Activated CD8-positive, alpha-beta memory T cell treated with anti-CD3 and anti-CD28 coated beads for 24 hours (primary cell): Measurements from ENCODE around the gene NHSL2.

Source experiments
- DNase-seq: peaks from one replicate; pipeline ENCODE4 v3.0.0-alpha.2; 2020

The NHSL2 gene

DNA sequence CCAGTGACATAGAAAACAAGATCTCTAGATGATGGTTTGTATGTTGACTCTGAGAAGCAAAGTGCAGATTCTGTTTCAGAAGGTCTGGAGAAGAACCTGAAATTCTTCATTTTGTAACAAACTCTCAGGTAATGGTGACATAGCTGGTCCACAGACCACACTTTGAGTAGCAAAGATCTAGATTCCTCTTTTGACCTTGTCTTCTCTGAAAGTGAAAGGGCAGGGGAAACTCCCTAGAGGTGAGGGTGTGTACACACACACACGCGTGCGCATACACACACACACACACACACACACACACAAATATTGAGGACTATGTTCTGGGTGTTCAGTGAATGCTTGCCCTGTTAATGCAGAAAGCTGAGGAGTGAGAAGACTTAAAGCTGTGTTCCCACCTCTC, 110.1 kb downstream of the NHSL2 start:
- DNase-seq = peak; percentile 49

DNA sequence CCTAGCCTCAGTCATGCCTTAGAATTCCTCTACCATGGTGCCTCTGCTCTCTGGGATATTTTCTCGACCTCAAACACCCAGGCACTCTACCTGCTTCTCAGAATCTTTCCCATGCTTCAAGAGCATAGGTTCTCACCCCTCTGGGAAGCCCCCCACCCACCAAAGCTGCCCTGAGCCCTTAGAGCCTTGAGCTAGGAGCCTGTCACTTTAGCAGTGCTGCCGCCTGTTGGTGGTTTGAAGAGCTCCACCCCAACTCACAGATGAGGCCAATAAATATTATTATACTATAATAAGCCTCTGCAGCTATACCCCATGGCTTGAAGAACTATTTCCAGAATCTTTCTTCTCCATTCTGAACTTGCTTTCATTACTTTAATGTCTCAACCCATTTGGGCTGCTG, 111.3 kb downstream of the NHSL2 start:
- DNase-seq = peak; percentile 58

DNA sequence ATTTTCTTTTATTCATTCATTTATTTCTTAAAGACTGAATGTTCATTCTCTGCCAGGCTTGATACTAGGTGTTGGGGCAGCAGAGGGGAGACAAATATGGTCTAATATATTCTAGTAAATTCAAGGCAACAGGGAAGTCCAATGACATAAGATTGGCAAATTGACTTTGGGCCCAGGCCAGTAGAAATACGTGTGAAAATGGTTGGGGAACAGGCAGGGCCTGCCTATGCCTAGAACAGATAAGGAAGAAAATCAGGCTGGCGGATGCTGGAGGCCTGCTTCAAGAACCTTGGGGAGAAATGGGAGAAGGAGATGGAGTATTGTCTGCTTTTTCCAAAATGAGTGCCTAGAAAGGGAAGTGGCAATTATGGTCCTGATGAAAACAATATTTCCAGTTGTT, 112.4 kb downstream of the NHSL2 start:
- DNase-seq = peak; percentile 19

DNA sequence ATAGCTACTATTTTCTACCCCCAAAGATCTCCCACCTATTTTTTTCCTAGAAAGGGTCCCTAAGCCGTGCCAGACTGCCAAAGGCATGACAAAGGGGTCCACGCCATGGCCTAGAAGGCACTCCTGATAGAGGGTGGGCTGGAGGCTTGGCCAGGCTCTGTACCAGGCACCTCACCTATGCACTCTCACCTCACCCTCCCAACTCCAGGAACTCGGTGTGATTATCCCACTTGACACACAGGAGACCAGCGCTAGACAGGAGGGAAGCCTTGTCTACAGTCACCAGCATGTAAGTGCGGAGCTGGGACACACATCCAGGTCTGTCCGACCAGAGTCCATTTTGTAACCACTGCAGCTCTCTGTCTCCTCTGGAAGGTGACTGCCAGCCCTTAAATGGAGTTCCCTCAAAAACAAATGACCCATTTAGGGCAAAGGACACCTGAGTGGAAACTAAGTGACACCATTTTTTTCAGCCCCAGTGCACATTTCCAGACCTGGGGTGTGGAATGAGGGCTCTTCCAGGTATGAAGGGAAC, 114.7 kb downstream of the NHSL2 start:
- peak; percentile 30 for DNase-seq

DNA sequence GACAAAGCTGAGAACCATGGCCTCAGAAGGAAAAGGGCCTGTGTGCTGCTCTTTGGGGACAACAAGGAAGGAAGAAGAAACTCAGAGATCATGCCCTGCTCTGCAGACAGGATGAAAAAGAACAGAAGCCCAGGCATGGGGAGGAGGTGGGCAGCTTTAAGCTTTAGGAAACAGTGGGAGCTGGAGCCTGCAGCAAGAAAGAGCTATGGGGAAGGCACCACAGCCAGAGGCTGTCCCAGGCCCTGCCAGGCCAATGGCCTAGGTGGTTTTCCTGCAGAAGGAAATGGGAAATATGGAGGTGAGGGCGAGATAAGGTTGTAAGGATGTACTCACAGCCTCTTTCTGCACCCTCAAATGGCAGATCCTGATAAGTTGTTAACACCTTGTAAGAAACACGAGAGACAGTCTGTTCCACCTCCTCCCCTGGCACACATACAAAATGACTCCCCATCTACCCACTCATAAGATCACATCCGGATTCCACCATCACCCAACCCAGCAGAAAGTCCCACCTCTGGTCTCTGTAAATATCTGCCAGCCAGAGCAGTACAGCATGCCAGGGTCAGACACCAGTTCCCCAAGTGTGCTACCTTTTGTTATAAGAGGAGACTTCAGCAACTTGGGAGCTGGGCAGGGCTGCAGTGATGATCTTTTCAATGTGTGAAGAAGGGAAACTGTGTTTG, 115.8 kb downstream of the NHSL2 start:
- peak; percentile 53 for DNase-seq

DNA sequence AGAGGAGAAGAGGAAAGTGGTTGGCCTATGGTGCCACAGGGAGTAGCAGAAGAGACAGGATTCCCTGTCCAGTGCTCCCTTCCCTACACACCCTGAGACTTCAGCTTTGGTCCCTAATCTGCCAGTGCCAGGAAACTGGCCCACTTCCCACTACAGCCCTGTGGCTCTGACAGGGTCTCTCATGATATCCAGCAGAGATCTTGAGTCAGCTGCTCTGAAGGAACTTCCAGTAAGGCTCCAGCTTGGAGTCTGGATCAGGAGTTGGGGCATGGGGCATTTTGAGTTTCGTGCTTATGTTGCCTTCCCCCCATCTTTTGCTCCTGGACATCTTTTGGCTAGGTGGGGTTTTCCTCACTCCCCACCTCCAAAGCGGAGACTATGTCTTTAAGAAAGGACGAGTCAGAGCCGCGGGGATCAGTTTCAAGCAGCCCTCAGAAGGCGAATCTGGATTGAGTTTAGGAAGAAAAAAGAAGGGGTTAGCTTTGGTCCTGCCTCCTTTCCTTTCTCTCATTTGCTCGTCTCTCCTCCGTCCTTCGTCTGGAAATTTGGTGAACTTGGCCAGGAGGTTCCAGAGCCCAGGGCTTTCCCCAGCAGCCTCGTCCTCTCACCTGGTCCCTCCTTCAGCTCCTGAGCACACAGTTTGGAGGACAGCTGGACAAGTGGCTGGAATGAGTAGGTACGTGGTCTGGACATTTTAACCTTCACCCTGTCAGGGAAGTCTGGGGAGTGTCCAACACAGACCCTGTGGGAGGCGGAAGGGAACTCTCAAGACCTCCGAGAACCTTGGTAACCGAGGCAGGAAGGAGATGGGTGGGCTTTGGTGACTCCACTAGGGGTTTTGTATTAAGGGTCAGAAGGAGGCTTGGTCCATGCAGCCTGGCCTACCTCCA, 116.6 kb downstream of the NHSL2 start:
- DNase-seq = no peak

DNA sequence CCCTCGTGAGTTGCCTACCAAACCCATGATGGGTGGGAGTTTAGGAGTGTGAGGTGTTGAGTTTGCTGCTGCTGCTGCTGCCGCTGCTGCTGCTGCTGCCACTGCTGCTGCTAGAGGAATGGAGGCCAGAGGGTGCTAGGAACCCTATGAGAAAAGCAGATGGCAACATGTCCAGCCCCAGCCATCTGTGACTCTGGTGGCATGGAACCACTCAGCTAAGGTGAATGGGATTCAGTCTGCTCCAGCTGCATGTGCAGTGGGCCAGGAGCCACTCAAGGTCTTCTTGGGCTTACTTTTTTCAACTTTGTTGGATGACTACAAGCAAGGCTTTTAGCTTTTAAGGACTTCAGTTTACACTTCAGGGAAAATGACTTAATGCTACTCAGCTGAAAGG, 117.3 kb downstream of the NHSL2 start:
- peak; percentile 38 for DNase-seq

DNA sequence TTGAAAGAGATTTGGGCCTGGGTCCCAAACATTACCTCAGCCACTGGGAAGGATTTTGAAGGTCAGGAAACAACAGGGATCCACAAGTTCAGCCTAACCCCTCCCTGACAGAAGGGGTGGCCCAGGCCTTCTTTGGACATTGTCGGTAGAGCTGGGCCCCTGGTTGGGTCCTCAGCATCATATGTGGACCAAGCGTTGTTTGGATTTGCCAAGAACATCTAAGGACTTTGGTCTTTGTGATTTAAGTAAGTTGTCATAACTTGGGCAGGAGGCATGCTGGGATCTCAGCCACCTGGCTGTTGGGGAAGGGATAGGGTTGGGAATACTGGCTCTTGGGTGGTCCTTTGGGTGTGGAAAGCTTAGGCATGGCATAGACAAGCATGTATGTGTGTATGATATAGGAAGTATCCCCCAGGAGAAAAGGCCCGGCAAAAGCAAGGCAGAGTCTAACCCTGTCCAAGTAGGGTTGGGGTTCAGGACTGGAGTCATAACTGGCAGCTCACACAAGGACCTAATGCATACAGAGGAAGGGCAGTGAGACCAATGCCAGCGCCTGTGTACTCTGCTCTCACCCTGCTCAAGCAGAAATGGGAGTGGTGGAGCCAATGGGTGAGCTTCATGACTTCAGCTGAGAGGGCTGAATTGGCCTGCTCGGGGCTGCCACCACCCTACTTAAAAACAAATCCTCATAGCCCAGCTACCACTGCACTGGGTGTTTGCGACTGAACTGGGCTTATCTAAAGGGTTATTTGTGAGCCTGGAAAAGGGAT, 118.2 kb downstream of the NHSL2 start:
- DNase-seq = peak; percentile 15

DNA sequence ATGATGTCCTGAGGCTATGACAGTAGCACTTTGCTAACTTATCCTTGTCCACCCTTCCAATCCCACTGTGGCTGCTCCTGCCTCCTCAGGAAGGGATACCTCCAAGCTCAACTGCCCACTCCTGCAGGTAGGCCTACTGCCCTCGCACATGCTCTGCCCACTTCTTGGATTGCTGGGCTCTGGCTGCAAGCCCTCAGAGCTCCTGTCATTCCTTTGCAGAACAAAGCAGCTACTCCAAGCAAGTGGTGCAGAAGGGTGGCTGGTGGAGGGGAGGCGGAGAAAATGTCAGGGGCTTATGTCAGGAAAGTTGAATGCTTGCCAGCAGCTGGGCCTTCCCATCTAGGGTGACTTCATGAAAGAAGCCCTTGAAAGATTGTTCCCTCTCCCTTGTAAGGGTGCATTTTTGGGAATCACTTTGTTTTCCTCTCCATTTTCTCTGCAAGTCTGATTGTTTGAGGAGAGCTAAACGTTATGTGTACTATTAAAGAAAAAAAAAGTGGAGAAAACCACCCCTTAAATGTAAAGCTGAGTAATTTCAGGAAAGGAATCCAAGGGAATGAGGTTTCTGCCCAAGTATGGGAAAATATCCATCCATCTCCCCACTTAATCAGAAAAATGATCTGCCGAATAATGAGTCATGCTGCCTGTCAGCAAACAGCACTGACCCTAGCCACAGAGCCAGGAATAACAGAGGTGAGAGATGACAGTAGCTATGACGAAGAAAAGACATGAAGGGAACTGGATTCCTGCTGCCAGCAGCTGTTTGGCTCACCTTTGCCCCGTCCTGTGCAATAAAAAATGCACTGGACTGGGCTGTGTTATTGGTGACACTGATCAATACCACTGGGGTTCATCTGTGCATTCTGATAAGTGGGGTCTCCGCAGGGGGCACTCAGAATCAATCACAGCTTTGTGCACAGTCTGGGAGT, 119.1 kb downstream of the NHSL2 start:
- DNase-seq = peak; percentile 42

DNA sequence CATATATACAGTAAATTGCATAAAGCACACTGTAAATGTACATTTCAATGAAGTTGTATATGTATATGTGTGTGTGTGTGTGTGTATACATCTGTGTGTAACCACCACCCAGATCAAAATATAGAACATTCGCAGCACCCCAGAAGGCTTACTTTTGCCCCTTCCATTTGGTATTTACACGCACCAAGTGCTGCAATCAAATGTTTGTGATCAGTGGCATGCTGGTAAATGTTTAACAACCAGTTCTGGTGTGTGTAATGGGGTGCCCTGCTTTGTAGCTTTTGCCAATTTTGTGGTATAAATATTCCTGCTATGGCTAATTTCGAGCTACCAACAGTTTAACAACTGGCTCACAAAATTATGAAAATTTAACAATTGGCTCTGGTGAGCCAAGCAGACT, 119.8 kb downstream of the NHSL2 start:
- DNase-seq = peak; percentile 11

DNA sequence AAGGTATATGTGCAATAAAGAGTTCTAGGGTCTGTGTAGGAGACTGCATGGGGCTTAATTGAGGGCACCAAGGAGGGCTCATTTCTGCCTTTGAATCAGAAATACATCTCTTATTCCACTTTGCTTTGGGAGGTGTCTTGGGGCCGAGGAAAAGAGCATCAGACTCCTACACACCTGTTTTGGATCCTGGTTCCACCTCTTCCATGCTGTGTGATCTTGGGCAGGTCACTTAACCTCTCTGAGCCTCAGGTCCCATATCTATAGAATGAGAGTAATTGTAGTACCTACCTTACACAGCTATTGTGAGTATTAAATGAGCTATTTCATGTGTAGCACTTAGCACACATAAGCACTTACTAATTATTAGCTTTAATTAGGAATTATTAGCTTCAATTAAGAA, 120.5 kb downstream of the NHSL2 start:
- DNase-seq = no peak

DNA sequence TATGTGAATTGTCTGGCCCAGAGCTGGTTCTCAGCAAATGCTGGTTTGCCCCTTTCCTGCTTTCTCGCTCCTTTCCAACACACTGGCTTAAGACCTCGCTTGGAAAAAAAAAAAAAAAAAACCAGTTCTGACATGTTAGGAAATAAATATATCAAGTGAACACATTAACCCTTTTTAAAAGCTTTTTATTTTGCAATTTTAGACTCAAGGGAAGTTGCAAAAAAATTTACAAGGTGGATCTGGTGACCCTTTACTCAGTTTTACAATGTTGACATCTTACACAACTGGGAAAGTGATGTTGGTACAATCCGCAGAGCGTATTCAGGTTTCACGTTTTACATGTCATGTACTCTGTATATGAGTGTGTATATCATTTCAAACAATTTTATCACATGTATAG, 121.0 kb downstream of the NHSL2 start:
- no peak for DNase-seq

DNA sequence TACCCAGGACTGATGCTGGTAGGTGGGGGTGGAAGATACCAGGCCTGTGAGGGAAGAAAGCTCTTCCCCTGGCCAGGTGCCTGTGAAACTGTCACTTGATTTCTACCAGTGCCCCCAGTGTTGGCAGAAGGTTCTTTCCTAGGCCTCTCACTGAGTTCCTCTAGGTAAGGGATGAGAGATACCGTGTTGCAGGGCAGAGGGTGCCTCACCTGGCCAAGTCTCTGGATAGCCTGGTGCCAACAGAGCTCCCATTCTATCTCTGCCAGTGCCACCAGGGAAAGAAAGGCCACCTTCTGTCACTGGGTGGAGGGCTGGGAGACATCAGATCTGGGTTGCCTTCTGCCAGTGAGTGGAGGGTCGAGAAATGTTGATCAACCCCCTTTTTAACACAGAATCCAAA, 127.0 kb downstream of the NHSL2 start:
- DNase-seq = peak; percentile 32

DNA sequence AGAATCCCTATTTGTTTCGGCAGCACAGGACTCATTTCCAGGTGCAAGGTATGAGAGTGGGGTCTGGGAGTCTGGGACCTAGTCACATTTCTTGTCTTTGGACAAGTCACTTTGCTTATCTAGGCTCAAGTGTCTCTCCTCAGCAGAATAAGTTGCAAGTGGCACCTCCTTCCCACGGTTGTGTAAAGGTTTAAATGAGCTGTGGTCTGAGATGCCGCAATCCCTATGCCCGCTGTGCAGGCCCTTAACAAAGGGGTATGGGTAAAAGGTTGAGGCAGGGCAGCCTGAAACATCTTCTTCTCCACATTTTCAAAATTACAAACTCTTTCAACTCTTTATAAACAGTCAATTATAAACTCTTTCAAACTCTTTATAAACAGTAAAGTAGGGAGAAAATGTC, 127.4 kb downstream of the NHSL2 start:
- no peak for DNase-seq

DNA sequence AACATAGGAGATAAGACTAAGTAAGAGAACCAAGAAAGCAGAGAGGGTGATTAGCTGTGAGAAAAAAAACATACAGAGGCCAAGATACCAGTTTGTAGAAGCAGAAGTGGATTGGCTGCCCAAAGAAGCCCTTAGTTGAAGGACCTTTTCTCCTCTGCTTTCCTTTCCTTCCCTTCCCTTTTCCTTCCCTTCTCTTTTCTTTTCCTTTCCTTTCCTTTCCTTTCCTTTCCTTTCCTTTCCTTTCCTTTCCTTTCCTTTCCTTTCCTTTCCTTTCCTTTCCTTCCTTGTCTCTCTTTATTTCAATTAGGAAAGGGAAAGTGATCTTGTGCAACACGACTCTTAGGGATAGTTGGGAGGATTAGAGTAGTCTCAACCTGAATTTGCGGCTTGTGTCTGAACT, 128.2 kb downstream of the NHSL2 start:
- no peak for DNase-seq

DNA sequence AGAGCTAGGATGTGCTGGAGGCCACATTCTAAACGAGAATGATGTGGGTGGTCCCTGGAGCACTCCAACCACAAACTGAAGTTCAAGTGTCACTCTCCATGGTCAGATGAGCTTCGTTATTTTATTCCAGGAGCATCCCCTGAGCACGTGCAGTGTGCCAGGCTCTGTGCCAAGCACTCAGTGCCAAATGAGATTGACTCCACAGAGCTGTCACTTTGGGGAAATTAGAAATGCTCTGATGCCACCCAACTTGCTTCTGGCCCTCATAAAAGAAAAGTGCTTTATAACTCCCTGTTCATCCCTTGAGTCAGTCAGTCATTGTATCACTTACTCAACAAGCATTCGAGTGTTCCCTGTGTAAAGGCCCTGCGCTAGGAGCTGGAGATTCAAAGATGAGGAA, 129.9 kb downstream of the NHSL2 start:
- DNase-seq = peak; percentile 13

DNA sequence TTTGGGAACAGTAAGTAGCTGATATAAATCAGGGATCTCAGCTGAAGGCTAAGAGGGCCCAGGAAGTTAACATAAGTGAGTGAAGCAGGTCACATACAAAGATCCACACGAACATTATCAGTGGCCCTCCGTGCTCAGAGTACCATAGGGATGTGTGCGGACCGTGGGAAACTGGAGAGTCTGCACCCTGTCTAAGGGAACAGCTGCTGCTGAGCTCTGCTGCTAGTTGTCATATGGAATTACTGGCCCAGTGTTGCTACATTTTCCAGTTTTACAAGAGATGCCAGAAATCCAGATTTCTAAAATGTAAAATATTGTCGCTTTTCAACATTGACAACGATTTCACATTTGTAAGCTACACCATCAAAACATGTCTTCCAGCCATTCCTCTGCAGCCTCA, 130.5 kb downstream of the NHSL2 start:
- DNase-seq = no peak

DNA sequence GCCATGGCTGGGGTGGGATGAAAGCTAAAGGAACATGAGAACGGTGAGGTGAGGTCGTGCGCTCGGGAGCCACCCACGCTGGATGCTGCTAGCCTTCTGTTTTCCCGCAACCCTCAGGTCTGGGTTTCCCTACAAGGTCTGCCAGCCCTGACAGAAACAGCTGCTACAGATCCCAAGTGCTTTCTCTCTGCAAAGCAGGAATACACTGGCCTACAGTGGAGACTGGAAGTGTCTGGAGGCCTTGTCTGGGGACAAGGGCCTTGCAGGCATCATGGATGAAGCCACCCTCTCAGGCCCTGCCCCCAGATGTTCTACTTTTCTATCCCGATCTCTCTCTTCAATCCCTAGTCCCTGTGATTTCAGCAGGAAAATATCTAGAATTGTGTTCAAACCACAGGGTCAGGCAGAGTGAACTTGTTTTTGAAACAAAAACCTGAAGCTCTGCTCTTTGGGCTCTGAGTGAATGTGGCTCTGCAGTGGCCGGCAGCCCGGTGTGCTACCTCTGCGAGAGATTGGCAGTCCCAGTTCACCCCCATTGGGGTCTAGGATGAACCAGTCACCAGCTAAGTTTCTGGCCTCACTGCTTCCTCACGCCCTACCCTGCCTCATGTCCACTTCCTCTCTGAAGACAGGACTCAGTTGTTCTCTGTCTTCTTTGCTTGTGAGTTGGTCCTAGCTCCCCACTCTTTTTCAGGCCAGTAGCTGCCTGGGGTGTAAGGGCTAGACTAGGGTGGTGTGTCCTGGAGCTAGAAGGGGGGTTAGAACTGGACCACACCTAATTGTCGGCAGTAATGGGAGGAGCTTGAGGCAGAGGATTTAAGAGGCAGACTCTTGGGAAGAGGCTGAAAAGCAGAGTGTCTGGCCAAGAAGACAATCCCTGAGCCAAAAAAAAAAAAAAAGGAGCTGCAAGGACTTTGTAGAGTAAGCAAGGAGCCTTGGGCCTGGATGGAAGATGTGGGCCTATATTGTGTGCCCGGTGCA, 131.5 kb downstream of the NHSL2 start:
- peak; percentile 33 for DNase-seq

DNA sequence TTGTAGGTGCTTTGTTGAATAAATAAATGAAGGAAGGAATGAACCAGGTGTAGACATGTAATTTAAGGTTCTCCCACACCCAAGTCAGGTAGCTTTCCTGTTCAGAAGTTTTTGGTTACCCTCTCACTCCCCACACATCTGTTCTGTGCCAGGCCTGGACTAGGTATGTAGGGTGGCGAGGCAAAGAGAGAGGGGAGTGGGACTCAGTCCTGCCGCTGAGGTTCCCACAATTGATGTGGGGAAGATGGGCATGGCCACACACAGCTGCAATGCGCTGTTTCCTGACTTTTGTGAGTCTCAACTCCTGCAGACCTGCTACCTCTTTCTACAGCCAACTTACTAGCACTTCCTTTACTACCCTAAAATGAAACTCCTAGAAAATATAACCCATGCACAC, 132.2 kb downstream of the NHSL2 start:
- peak; percentile 5 for DNase-seq

DNA sequence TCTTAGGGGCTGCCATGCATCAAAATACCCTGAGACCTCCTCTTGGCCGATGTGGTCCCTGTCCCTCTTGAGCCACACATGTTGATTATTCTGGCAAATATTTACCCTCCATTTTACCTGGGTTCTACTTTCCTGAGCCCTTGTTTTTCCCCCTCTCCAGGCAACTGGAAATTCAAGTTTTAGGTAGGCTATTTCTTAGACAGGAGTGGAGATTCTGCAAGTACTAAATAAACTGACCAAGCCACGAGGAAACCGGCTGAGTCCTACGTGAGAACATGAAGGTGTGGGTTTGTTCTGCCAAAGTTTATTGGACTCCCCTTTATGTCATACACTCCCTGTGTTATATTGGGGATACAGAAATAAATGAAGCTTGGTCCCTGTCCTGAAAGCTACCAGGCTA, 133.0 kb downstream of the NHSL2 start:
- no peak for DNase-seq

DNA sequence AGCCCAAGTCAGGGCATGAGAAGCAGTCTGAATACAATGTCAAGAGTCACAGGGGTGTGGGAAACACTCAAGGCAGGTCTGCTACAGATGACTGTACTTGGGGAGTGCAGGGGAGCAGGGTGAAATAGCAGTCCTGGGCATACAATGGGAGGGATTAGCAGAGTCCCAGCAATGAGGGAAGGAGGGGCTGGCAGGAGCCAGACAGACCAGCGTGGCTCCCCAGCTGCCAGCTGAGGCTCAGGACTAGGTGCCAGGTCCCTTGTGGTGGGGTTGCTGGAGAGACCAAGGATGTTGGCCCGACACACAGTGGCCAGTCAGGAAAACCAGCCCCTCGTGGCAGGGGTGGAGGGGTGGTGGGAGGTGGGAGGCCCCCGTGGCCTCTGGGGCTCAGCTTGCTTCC, 134.5 kb downstream of the NHSL2 start:
- peak; percentile 40 for DNase-seq
